ENCODE data around the gene WDR74.
A peak's percentile ranks its signal among the peaks of the same experiment; 100 is the strongest.

- TF ChIP-seq CTCF (IDR thresholded peaks at IDR 0.05; ENCODE audit: low read depth, low read length) (no peak), POLR2A (IDR thresholded peaks at IDR 0.05; ENCODE audit: extremely low read depth, insufficient read length) (peak; percentile 98), MAX (IDR thresholded peaks at IDR 0.05; ENCODE audit: low read depth, low read length) (peak; percentile 52; the same call in 1 of the 2 replicates)
Measured at GRCh38 chr11:62791501-62792201, 47.7 kb downstream of the WDR74 start, which contains the start of gene TMEM223.

All from NB4 (cell line).